NB4 (cell line): ENCODE data around the gene ARHGAP30.

Experiments
- DNase-seq: peaks from one replicate; pipeline ENCODE4 v3.0.0; 2010; ENCODE audit warnings: low read depth
- H3K4me3 ChIP-seq: one replicate; pipeline ENCODE4 v1.5.1; 2011; ENCODE audit warnings: mild to moderate bottlenecking, low read depth, low read length, moderate library complexity
- MYC ChIP-seq: IDR thresholded peaks from 2 replicates; pipeline ENCODE4 v1.6.1; 2011; ENCODE audit warnings: low read depth, low read length
- POLR2A ChIP-seq: IDR thresholded peaks from 2 replicates; pipeline ENCODE4 v1.6.1; 2011; ENCODE audit warnings: mild to moderate bottlenecking; ENCODE audit not compliant: insufficient read length; ENCODE audit errors: extremely low read depth
- TF ChIP-seq, protein P1 (sequence below): IDR thresholded peaks from one replicate; pipeline ENCODE4 v1.5.1; 2012; ENCODE audit warnings: low read depth, low read length
- TF ChIP-seq, protein P2 (sequence below): IDR thresholded peaks from 2 replicates; pipeline ENCODE4 v1.6.1; 2011; ENCODE audit warnings: low read depth, low read length

Gene ARHGAP30

DNA sequence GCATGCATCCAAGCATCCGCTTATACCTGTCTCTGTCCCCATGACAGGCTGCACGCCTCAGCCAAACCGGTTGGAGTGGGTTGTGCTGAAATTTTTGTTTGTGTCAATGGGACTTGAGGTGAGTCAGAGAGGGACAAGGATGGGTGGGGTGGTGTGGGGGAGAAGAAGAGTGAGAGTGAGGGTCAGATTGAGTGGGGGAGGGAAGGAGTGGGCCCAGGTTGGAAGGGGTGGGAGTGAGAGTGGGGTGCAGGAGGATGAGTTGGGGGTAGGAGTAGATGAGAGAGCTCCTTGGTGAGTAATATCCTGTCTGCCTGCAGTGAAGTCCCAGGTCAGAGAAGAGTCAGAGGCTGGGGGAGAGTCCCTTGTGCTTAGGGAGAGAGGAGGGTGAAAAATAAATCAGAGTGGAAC, 22.9 kb upstream of the ARHGAP30 start:
- TF ChIP-seq POLR2A (no peak), MYC (no peak)
- TF ChIP-seq, protein P1, sequence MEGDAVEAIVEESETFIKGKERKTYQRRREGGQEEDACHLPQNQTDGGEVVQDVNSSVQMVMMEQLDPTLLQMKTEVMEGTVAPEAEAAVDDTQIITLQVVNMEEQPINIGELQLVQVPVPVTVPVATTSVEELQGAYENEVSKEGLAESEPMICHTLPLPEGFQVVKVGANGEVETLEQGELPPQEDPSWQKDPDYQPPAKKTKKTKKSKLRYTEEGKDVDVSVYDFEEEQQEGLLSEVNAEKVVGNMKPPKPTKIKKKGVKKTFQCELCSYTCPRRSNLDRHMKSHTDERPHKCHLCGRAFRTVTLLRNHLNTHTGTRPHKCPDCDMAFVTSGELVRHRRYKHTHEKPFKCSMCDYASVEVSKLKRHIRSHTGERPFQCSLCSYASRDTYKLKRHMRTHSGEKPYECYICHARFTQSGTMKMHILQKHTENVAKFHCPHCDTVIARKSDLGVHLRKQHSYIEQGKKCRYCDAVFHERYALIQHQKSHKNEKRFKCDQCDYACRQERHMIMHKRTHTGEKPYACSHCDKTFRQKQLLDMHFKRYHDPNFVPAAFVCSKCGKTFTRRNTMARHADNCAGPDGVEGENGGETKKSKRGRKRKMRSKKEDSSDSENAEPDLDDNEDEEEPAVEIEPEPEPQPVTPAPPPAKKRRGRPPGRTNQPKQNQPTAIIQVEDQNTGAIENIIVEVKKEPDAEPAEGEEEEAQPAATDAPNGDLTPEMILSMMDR = no peak
- TF ChIP-seq, protein P2, sequence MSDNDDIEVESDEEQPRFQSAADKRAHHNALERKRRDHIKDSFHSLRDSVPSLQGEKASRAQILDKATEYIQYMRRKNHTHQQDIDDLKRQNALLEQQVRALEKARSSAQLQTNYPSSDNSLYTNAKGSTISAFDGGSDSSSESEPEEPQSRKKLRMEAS = no peak
- H3K4me3 ChIP-seq = no peak overlapping the region
- DNase-seq = peak; percentile 49

DNA sequence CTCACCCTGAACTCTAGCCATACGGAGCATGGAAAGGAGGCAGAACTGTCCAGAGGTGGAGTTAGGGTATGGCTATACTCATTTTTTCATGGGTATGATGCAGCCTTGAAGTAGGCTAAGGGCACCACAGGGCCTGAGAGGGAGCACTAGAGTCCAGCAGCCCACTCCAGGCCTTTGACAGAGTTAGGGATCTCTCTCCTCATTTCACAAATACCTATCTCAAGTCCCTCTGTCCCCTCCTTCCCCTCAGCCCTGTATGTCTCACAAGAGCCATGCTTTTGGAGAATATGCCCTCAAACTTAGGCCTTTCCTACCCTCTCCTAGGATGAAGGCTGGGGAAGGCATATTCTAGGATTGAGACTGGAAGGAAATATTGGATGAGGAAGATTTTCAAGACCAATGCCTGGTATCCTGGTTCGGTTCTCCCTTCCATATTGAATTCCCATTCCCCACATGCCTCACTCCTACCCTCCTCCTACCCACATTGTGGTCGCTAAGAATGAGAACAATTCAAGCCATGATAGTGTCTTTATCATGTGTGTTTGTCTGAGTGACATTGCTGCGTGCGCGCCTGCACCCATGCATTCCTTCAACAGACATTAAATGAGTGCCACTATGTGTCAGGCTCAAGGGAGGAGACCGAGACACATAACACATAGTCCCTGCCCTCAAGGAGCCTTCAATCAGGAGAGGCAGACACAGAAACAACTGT, 22.3 kb upstream of the ARHGAP30 start:
- TF ChIP-seq, protein P1 = no peak
- TF ChIP-seq POLR2A = no peak
- no peak for TF ChIP-seq MYC
- TF ChIP-seq, protein P2 = no peak
- no peak for DNase-seq
- no peak overlapping the region for H3K4me3 ChIP-seq

DNA sequence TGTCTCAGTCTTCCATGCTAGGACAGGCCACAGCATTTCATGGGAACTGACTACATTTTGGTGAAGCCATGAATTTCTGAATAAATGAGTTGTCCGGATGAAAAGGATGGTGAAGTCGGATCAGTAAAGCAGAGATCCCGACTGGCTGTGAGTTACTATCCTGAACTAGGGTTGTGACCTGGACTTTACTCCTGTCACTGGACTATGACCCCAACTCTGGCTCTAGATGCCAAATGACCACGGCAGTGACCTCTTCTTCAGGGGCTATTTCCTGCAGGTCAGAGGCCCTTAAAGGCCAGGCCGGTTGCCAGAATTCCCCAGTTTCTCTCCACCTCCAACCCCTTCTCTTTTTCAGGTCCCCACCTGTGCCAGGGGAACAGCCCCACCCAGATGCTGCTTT, 21.4 kb upstream of the ARHGAP30 start:
- TF ChIP-seq, protein P1 = no peak
- no peak for DNase-seq
- no peak overlapping the region for H3K4me3 ChIP-seq

DNA sequence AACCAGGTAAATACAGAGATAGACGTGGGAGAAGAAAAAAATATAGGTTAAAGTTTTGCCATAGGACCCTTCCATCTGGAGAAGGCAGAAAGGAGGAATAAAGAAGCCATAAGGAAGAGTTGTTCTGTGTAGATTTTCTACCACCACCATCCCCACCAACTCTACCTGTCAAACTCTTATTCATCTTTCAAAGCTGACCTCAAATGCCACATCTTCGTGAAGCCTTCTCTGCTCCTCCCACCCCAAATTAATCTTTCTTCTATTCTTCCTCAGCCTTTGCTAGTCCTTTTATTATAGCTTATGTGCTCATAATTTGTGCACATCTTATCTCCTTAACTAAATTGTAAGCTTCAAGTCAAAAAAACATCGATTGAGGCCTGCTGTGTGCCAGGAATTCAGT, 20.9 kb upstream of the ARHGAP30 start:
- TF ChIP-seq POLR2A (no peak), MYC (no peak)
- TF ChIP-seq, protein P1 = no peak
- TF ChIP-seq, protein P2 = no peak
- DNase-seq = no peak
- H3K4me3 ChIP-seq = no peak overlapping the region

DNA sequence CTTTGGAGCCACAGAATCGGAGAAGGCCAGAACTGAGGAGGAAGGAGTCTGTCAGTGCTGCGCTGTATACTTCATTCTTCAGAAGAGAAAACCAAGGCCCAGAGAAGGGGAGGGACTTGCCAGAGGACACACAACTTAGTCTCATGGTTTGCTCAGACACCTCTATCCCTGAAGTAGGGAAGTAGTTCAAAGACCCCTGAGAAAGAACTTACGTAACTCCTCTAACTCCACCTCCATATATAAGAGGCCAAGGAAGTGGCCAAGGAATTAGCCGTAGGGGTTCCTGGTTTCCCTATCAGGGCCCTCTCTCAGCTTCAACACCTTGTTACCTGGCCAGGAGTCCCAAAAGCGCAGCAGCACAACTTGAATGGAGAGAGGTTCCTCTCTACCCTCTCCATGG, 20.2 kb upstream of the ARHGAP30 start:
- H3K4me3 ChIP-seq = no peak overlapping the region
- no peak for DNase-seq
- TF ChIP-seq MYC (no peak), POLR2A (no peak)
- TF ChIP-seq, protein P1 = no peak
- TF ChIP-seq, protein P2 = no peak

DNA sequence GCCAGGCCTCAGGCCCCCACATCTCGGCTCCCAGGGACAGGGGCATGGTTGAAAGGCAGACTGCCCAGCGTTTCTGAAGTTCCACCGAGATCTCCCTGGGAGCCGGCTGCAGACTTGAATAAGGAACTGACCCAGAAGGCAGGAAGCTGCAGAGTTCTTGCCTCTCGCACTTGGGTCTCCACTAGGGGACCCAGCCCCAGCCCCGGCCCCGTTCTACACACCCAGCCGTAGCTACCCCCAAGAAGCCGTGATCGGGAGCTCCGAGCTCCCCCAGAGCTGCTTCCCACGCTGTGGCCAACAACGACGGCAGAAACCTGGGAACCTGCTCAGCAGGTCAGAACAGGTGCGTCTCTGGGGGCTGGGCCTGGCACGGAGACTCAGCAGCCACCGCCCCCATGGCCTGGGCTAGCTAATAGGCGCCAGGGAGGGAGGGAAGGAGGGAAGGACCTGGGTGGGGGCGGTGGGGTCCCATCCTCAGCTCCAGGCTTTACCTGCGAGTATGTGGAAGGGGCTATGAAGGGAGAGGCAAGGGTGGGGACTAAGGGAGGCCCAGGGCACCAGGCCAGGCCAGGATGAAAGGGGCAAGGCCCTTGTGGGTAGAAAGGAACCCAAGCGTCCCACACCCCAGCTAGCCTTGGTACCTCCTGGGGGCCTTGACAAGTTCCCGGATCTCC, 19.7 kb upstream of the ARHGAP30 start, which contains the start of gene NECTIN4:
TSS of gene NECTIN4 (minus strand) at position 308 of the 674 bp plus-strand sequence. CDS start at position 46, 262 bp downstream.
- H3K4me3 ChIP-seq = no peak within 1 kb of the TSS
- TF ChIP-seq, protein P2 = no peak
- TF ChIP-seq POLR2A = no peak
- TF ChIP-seq, protein P1 = no peak
- TF ChIP-seq MYC = no peak
- no peak for DNase-seq
